B cell (primary cell): ENCODE data around the gene MAP3K2. TPM values are rescaled to one million over a fixed set of nuclear protein-coding genes. Genes with fewer than 3 reads are reported as not detected.

Experiments
- ATAC-seq: fragments of 200-7000 bp; cut with Tn5 transposase; one replicate; pipeline ENCODE4 v1.10.0; 2021; ENCODE audit warnings: low read depth, mild to moderate bottlenecking, moderate number of reproducible peaks, moderate library complexity
- CTCF ChIA-PET: fragments of 350-600 bp; sonication (Branson Sonifier 250); formaldehyde crosslinking; loops from one replicate; lab custom pipeline; 2021; ENCODE audit warnings: antibody characterized with exemption, inconsistent platforms; lab: Charles Lee
- POLR2A ChIA-PET: fragments of 350-600 bp; sonication (Branson Sonifier 250); formaldehyde crosslinking; loops from one replicate; lab custom pipeline; 2021; ENCODE audit warnings: antibody characterized with exemption; lab: Charles Lee
- DNase-seq: peaks from one replicate; pipeline ENCODE4 v3.0.0; 2013
- H2AFZ ChIP-seq: 2 replicates; pipeline ENCODE4 v1.6.1; 2012; ENCODE audit warnings: mild to moderate bottlenecking, low read depth, low read length; ENCODE audit not compliant: insufficient read depth, poor library complexity, severe bottlenecking
- H3K27ac ChIP-seq, 2 donors: 1 replicate in 1 of 2; 2 replicates in 1 of 2; pipeline ENCODE4 v1.5.1; 2012 to 2013; ENCODE audit warnings: low read length in 2 of 2, mild to moderate bottlenecking in 2 of 2, moderate library complexity in 1 of 2
- H3K27me3 ChIP-seq, 4 experiments: fragments of 200-600 bp in 1 of 4; sonication (generic) in 1 of 4; replicated peaks in 1 of 4; 1 replicate in 2 of 4; 2 replicates in 2 of 4; pipeline versions ENCODE4 v1.6.1 to v1.7.0; 2013 to 2016; ENCODE audit warnings: low read length in 3 of 4, mild to moderate bottlenecking in 2 of 4, mixed read lengths in 1 of 4, moderate library complexity in 1 of 4; ENCODE audit not compliant: insufficient read depth in 4 of 4, control insufficient read depth in 3 of 4; ENCODE audit errors: control extremely low read depth in 1 of 4
- H3K36me3 ChIP-seq, 2 experiments: replicated peaks in 1 of 2; 1 replicate in 1 of 2; 2 replicates in 1 of 2; pipeline versions ENCODE4 v1.6.1 to v1.7.1; 2013; ENCODE audit warnings: low read length in 1 of 2; ENCODE audit not compliant: insufficient read depth in 2 of 2, control insufficient read depth in 1 of 2; ENCODE audit errors: control extremely low read depth in 1 of 2, extremely low read depth in 1 of 2
- H3K4me1 ChIP-seq, 2 donors: fragments of 200-600 bp in 1 of 2; sonication (generic) in 1 of 2; 1 replicate in 1 of 2; 2 replicates in 1 of 2; pipeline versions ENCODE4 v1.5.1 to v1.6.1; 2013 to 2017; ENCODE audit warnings: low read length in 2 of 2; ENCODE audit not compliant: control insufficient read depth in 2 of 2, insufficient read depth in 2 of 2
- H3K4me2 ChIP-seq: replicated peaks from 2 replicates; pipeline ENCODE3; 2012; ENCODE audit warnings: mild to moderate bottlenecking, low read depth, low read length; ENCODE audit not compliant: poor library complexity, severe bottlenecking
- H3K4me3 ChIP-seq, 5 experiments: fragments of 200-600 bp in 1 of 5; sonication (generic) in 1 of 5; 1 replicate in 3 of 5; 2 replicates in 2 of 5; pipeline versions ENCODE4 v1.5.1 to v1.7.0; 2011 to 2016; ENCODE audit warnings: low read length in 4 of 5, mild to moderate bottlenecking in 4 of 5, low read depth in 2 of 5, control low read depth in 1 of 5, moderate library complexity in 1 of 5; ENCODE audit not compliant: insufficient read depth in 1 of 5; ENCODE audit errors: control extremely low read depth in 1 of 5, extremely low read depth in 1 of 5
- H3K79me2 ChIP-seq: fragments of 200-600 bp; sonication (generic); one replicate; pipeline ENCODE4 v1.6.0; 2016; ENCODE audit warnings: low read length; ENCODE audit not compliant: control insufficient read depth, insufficient read depth
- H3K9ac ChIP-seq: fragments of 200-600 bp; sonication (generic); 2 replicates; pipeline ENCODE4 v1.6.1; 2017; ENCODE audit warnings: mild to moderate bottlenecking, low read length, moderate library complexity
- H3K9me3 ChIP-seq, 3 donors: one replicate each; pipeline versions ENCODE4 v1.6.1 to v1.7.1; 2013; ENCODE audit warnings: low read length in 2 of 3; ENCODE audit not compliant: control insufficient read depth in 2 of 3, insufficient read depth in 1 of 3; ENCODE audit errors: control extremely low read depth in 1 of 3
- H4K20me1 ChIP-seq: 2 replicates; pipeline ENCODE4 v1.6.0; 2012; ENCODE audit warnings: mild to moderate bottlenecking, low read length; ENCODE audit not compliant: insufficient read depth, control insufficient read depth, poor library complexity, severe bottlenecking
- H3K27ac Mint-ChIP-seq: one replicate; pipeline ENCODE4 v1.8.0; 2021; ENCODE audit warnings: mixed read lengths
- H3K27me3 Mint-ChIP-seq: one replicate; pipeline ENCODE4 v1.8.0; 2021; ENCODE audit warnings: mixed read lengths
- H3K4me1 Mint-ChIP-seq: one replicate; pipeline ENCODE4 v1.8.0; 2021; ENCODE audit warnings: mixed read lengths
- H3K4me3 Mint-ChIP-seq: one replicate; pipeline ENCODE4 v1.8.0; 2021; ENCODE audit warnings: mixed read lengths
- H3K9me3 Mint-ChIP-seq: one replicate; pipeline ENCODE4 v1.8.0; 2022; ENCODE audit warnings: mixed read lengths; ENCODE audit not compliant: insufficient read depth
- EZH2 ChIP-seq: IDR thresholded peaks from 2 replicates; pipeline ENCODE4 v1.6.1; 2012; ENCODE audit warnings: borderline replicate concordance, low read depth, mild to moderate bottlenecking, moderate library complexity, low read length; ENCODE audit not compliant: insufficient read depth, poor library complexity, severe bottlenecking
- WGBS: methylation state at CpG from one replicate; pipeline ENCODE4 v1.1.5; 2013; ENCODE audit warnings: missing lambda C conversion rate; ENCODE audit not compliant: insufficient coverage; 5-methylcytosine and 5-hydroxymethylcytosine counted together
- intact Hi-C: fragments of 100-400 bp; cut with micrococcal nuclease; formaldehyde crosslinking; loops from one replicate; pipeline ENCODE4 v1.10.0; 2022
- polyA plus RNA-seq: library from polyadenylated mRNA; depleted of rRNA; stranded (reverse); fragments of >200 nt; gene quantifications from 2 replicates; pipeline ENCODE4 v1.2.3, GENCODE V29; 2012
- total RNA-seq, 2 donors: library from RNA; stranded (reverse); fragments of 120-200 nt in 1 of 2; gene quantifications; 1 replicate in 1 of 2; 2 replicates in 1 of 2; pipeline versions ENCODE4 v1.2.3 to v1.2.4, GENCODE V29; 2013 to 2022
- TF ChIP-seq, protein P1 (sequence below): fragments of 200-600 bp; IDR thresholded peaks from one replicate; pipeline ENCODE4 v1.8.0; 2022; ENCODE audit warnings: antibody characterized with exemption, mild to moderate bottlenecking

MAP3K2 gene
- total and polyA plus RNA-seq, 2 donors (not counting 1 experiment from before 2014, with no cell fraction given) = 9.9 to 118 TPM

DNA sequence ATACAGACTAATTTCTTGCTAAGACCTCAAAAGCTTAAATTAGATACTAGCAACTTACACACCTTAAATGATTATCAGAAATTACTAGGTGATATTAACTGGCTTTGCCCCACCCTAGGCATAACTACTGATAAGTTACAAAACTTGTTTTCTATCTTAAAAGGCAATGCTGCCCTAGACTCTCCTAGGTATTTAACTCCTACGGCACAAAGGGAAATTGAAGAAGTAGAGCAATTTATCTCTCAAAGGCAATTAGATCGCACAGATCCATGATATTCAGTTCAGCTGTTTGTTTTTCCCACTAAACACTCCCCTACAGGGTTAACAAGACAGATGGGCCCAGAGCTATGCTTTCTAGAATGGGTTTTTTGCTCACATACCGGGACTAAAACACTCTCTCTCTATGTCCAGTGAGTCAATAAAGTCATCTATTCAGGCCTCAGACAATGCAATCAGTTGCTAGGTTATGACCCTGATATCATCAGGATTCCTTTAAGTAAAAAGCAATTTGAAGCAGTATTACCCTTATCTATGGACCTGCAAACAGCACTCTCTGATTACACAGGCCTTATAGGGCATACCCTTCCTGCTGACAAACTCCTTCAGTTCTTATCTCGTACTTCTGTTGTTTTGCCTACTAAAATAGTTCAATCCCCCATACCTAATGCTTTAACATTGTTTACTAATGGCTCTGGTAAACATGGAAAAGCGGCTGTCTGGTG, 14.3 kb downstream of the MAP3K2 start:
- Mint-ChIP-seq H3K4me1 (peaks cover 37% of the 10 kb centered on the region), H3K27ac (no peak overlapping the region), H3K9me3 (peaks cover 17% of the 10 kb centered on the region), H3K27me3 (no peaks in the 10 kb centered on the region), H3K4me3 (no peak overlapping the region)
- Histone ChIP-seq H4K20me1 (peaks cover 76% of the 10 kb centered on the region), H3K9me3 (peaks cover 6 to 46% (median 34%) of the 10 kb centered on the region in 3 donors), H3K36me3 (peaks cover 0 to 4% of the 10 kb centered on the region in 2 experiments), H3K9ac (no peak overlapping the region), H2AFZ (no peak overlapping the region), H3K27ac (no peak overlapping the region), H3K4me3 (no peak overlapping the region), H3K4me1 (peaks cover 0 to 7% of the 10 kb centered on the region in 2 donors), H3K4me2 (no peak overlapping the region), H3K79me2 (peaks cover 98% of the 10 kb centered on the region), H3K27me3 (no peaks in the 10 kb centered on the region)
- intact Hi-C loops = no loop called here
- DNase-seq (no peak), ATAC-seq (no peak)
- POLR2A ChIA-PET = no interaction called here
- CTCF ChIA-PET = interaction anchor here (1.6 kb wide), 1 partner anchor 16 kb away, joined by 5 read pairs; no protein-coding TSS in a partner anchor
- TF ChIP-seq, protein P1, sequence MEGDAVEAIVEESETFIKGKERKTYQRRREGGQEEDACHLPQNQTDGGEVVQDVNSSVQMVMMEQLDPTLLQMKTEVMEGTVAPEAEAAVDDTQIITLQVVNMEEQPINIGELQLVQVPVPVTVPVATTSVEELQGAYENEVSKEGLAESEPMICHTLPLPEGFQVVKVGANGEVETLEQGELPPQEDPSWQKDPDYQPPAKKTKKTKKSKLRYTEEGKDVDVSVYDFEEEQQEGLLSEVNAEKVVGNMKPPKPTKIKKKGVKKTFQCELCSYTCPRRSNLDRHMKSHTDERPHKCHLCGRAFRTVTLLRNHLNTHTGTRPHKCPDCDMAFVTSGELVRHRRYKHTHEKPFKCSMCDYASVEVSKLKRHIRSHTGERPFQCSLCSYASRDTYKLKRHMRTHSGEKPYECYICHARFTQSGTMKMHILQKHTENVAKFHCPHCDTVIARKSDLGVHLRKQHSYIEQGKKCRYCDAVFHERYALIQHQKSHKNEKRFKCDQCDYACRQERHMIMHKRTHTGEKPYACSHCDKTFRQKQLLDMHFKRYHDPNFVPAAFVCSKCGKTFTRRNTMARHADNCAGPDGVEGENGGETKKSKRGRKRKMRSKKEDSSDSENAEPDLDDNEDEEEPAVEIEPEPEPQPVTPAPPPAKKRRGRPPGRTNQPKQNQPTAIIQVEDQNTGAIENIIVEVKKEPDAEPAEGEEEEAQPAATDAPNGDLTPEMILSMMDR = no peak
- no peak for TF ChIP-seq EZH2
- 100% methylated on average over 2 of the region's 5 CpGs for WGBS

DNA sequence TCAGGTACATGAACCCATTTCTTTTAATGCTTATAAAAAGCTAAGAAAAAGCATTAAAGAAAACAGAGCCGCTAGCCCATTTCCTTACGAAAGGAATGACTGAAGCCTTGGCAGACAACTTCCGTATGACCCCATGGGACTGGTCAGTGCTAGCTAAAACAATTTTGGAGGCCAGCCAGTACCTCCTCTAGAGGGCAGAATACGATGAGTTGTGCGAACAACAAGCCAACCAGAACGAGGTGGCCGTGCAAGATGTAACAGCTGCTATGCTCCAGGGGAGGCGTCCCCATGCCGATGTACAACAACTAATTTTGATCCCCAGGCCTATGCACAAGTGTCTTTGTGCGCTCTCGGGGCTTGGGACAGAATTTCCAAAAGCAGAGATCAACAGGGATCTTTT, 16.7 kb downstream of the MAP3K2 start:
- no peak overlapping the region for H3K4me3 Mint-ChIP-seq
- Histone ChIP-seq H2AFZ (no peak overlapping the region), H3K4me1 (peaks cover under 1 to 5% of the 10 kb centered on the region in 2 donors), H3K36me3 (no peaks in the 10 kb centered on the region), H3K79me2 (peaks cover 99% of the 10 kb centered on the region), H4K20me1 (peaks cover 72% of the 10 kb centered on the region), H3K9me3 (peaks cover 6 to 37% (median 29%) of the 10 kb centered on the region in 3 donors), H3K27ac (no peak overlapping the region), H3K4me2 (no peak overlapping the region), H3K4me3 (no peak overlapping the region), H3K27me3 (no peaks in the 10 kb centered on the region), H3K9ac (no peak overlapping the region)
- peaks cover 15% of the 10 kb centered on the region for H3K9me3 Mint-ChIP-seq
- intact Hi-C loops = no loop called here
- 98% methylated on average over 11 of the region's 11 CpGs for WGBS
- no peak overlapping the region for H3K27ac Mint-ChIP-seq
- POLR2A ChIA-PET = no interaction called here
- no peak for DNase-seq
- ATAC-seq = no peak
- H3K27me3 Mint-ChIP-seq = no peaks in the 10 kb centered on the region
- H3K4me1 Mint-ChIP-seq = peaks cover 43% of the 10 kb centered on the region
- TF ChIP-seq, protein P1 = no peak
- TF ChIP-seq EZH2 = no peak
- CTCF ChIA-PET = interaction anchor here (0.9 kb wide), 1 partner anchor 11 kb away, joined by 3 read pairs; no protein-coding TSS in a partner anchor
